KMS-11 (cell line): ENCODE data around the gene CCN2.

ENCODE experiments used
- H2AFZ ChIP-seq: fragments of 200-600 bp; sonication (generic); 2 replicates; pipeline ENCODE4 v1.6.1; 2016; ENCODE audit warnings: antibody characterized with exemption, mixed run types, low read depth
- H3K27ac ChIP-seq: fragments of 200-600 bp; sonication (generic); 2 replicates; pipeline ENCODE4 v1.6.1; 2016; ENCODE audit warnings: mild to moderate bottlenecking, mixed run types
- H3K27me3 ChIP-seq: fragments of 200-600 bp; sonication (generic); 2 replicates; pipeline ENCODE4 v1.6.1; 2017; ENCODE audit warnings: mild to moderate bottlenecking, low read depth, mixed run types, moderate library complexity; ENCODE audit not compliant: insufficient read depth
- H3K36me3 ChIP-seq: fragments of 200-600 bp; sonication (generic); 2 replicates; pipeline ENCODE4 v1.6.1; 2017; ENCODE audit warnings: mild to moderate bottlenecking, mixed run types; ENCODE audit not compliant: insufficient read depth
- H3K4me1 ChIP-seq: fragments of 200-600 bp; sonication (generic); 2 replicates; pipeline ENCODE4 v1.6.1; 2016; ENCODE audit warnings: mild to moderate bottlenecking, low read depth, mixed run types; ENCODE audit not compliant: poor library complexity, severe bottlenecking
- H3K4me2 ChIP-seq: fragments of 200-600 bp; sonication (generic); 2 replicates; pipeline ENCODE4 v1.7.0; 2016; ENCODE audit warnings: mild to moderate bottlenecking, mixed run types
- H3K4me3 ChIP-seq: fragments of 200-600 bp; sonication (generic); IDR thresholded peaks from 2 replicates; pipeline ENCODE4 v1.6.1; 2017; ENCODE audit warnings: low read depth, low read length, mixed read lengths; ENCODE audit not compliant: insufficient read depth
- H3K79me2 ChIP-seq: fragments of 200-600 bp; sonication (generic); 2 replicates; pipeline ENCODE4 v1.6.1; 2016; ENCODE audit warnings: low read depth, mixed run types; ENCODE audit not compliant: insufficient read depth
- H3K9ac ChIP-seq: fragments of 200-600 bp; sonication (generic); 2 replicates; pipeline ENCODE4 v1.6.1; 2016; ENCODE audit warnings: mild to moderate bottlenecking, mixed run types
- H4K20me1 ChIP-seq: fragments of 200-600 bp; sonication (generic); 2 replicates; pipeline ENCODE4 v1.6.1; 2016; ENCODE audit warnings: mild to moderate bottlenecking, mixed run types; ENCODE audit not compliant: insufficient read depth
- CTCF ChIP-seq: fragments of 200-600 bp; sonication (generic); conservative IDR thresholded peaks from 2 replicates; pipeline ENCODE4 v1.6.1; 2017; ENCODE audit warnings: low read depth, mild to moderate bottlenecking, antibody characterized with exemption, low read length, moderate library complexity, mixed read lengths

Gene CCN2

GRCh38 chr6:131950767-131951575 lies at the start of gene CCN2:
CCN2 (minus strand) TSS chr6:131951372; CDS start chr6:131951172, 200 bp downstream.
- H3K27me3 ChIP-seq = no peaks in the 10 kb centered on the region
- H2AFZ ChIP-seq = no peak within 1 kb of the TSS
- no peaks in the 10 kb centered on the region for H3K36me3 ChIP-seq
- H3K4me3 ChIP-seq = no peak within 1 kb of the TSS
- no peaks in the 10 kb centered on the region for H3K79me2 ChIP-seq
- H3K9ac ChIP-seq = no peak within 1 kb of the TSS
- no peaks in the 10 kb centered on the region for H3K4me1 ChIP-seq
- H3K27ac ChIP-seq = no peak within 1 kb of the TSS
- H3K4me2 ChIP-seq = no peak within 1 kb of the TSS
- TF ChIP-seq CTCF = no peak
- H4K20me1 ChIP-seq = no peaks in the 10 kb centered on the region

- no peak for TF ChIP-seq CTCF
- no peak overlapping the region for H2AFZ ChIP-seq
Measured at GRCh38 chr6:132000296-132000695, 49.1 kb upstream of the CCN2 start.

GRCh38 chr6:131999545-132000146 lies 48.5 kb upstream of the CCN2 start:
- Histone ChIP-seq H3K79me2 (no peaks in the 10 kb centered on the region), H3K9ac (peak overlapping the region; percentile 27; the same call in 1 of the 2 replicates), H3K36me3 (no peaks in the 10 kb centered on the region), H3K27ac (peak overlapping the region; percentile 55), H3K4me1 (peaks cover 20% of the 10 kb centered on the region), H4K20me1 (no peaks in the 10 kb centered on the region), H2AFZ (peak overlapping the region; percentile 30; the same call in 1 of the 2 replicates), H3K4me2 (peak overlapping the region; percentile 43), H3K4me3 (no peak overlapping the region), H3K27me3 (no peaks in the 10 kb centered on the region)
- no peak for TF ChIP-seq CTCF

More at GRCh38 chr6:132000296-132000695, 49.1 kb upstream of the CCN2 start:
- no peak overlapping the region for H3K4me3 ChIP-seq
- no peaks in the 10 kb centered on the region for H3K79me2 ChIP-seq
- H3K27ac ChIP-seq = peak overlapping the region; percentile 55
- peaks cover 20% of the 10 kb centered on the region for H3K4me1 ChIP-seq
- H4K20me1 ChIP-seq = no peaks in the 10 kb centered on the region
- no peak overlapping the region for H3K9ac ChIP-seq
- peak overlapping the region; percentile 43; the same call in 1 of the 2 replicates for H3K4me2 ChIP-seq
- no peaks in the 10 kb centered on the region for H3K27me3 ChIP-seq
- H3K36me3 ChIP-seq = no peaks in the 10 kb centered on the region

GRCh38 chr6:131998255-131998982 lies 47.2 kb upstream of the CCN2 start:
- Histone ChIP-seq H3K27me3 (no peaks in the 10 kb centered on the region), H3K9ac (no peak overlapping the region), H3K4me2 (peak overlapping the region; percentile 43), H3K4me1 (peaks cover 20% of the 10 kb centered on the region), H3K27ac (no peak overlapping the region), H2AFZ (no peak overlapping the region), H4K20me1 (no peaks in the 10 kb centered on the region), H3K4me3 (no peak overlapping the region), H3K36me3 (no peaks in the 10 kb centered on the region), H3K79me2 (no peaks in the 10 kb centered on the region)
- no peak for TF ChIP-seq CTCF
